NCI-H82 treated with DMSO at 0.1 percent for 48 hours (cell line): ENCODE data around the gene SYNCRIP.
"Not testable (repeated sequence)": the region's sequence is repeated elsewhere in the genome, so short reads cannot be mapped to it uniquely, and the experiment has no call there.

Source experiments
- DNase-seq: peaks from one replicate; lab custom pipeline; 2025; ENCODE audit not compliant: unreplicated experiment; lab: John Stamatoyannopoulos, UW

Gene SYNCRIP

DNA sequence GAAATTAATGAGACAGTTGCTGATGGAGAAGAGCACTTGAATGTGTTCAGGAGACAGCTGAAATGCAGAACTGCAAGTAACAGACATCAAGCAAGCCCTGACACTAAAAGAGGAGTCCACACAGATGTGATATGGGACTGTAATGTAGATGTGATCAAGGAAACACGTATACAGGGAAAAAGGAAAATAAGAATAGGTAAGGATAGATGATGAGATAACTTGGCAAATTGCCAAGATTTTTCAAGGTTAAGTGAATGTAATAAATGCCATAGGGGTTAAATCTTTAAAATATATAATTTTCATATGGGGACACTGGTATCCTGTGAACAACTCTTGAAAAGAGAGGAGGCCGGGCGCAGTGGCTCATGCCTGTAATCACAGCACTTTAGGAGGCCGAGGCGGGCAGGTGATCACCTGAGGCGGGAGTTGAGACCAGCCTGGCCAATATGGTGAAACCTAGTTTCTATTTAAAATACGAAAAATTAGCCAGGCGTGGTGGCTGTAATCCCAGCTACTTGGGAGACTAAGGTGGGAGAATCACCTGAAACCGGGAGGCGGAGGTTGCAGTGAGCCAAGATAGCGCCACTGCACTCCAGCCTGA is 41.9 kb downstream of the SYNCRIP start:
- no peak for DNase-seq

GRCh38 chr6:85594197-85594930 is 48.3 kb downstream of the SYNCRIP start:
- DNase-seq: peak; percentile 18

DNA sequence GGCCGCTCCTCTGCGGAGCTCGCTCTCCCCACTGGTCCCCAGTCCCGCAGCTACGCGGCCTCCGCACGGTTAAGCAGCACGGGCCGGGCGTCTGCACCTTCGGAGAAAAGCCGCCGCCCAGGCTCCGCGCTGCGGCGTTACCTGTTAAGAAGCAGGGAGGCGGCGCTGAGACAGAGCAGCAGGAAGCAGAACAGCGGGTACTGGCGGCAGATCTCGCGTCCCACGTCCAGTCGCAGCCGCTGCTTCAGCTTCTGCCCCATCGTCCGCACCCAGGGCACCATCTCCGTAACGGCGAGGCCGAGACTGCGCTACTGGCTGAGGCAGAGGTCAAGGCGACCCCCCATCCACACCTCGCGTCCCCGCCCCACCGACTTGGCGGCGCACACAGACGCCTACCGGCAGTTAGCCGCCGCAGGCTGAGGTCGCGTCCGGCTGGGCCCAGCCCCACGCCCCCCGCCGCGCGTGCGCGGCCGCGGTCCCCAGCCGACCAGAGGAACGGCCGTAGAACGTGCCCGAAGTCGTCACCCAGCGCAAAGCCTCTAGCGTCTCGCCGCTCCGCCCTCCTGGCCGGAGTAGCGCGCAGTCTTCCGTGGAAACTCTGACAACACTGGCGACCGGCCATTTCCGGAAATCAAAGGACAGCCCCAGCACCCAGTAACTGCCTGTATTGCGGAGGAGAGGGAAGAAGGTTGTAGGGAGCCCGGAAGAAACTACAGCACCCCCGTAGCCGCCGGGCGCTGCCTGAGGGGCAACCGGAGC is 49.1 kb downstream of the SYNCRIP start, which contains the start of gene SNX14:
SNX14 (minus strand) TSS at position 421 of the 759 bp plus-strand sequence; CDS start at position 281, 140 bp downstream.
- DNase-seq: peak; percentile 56

- no peak for DNase-seq
These were observed 50.7 kb downstream of the SYNCRIP start for GRCh38 chr6:85592033-85592432.

DNA sequence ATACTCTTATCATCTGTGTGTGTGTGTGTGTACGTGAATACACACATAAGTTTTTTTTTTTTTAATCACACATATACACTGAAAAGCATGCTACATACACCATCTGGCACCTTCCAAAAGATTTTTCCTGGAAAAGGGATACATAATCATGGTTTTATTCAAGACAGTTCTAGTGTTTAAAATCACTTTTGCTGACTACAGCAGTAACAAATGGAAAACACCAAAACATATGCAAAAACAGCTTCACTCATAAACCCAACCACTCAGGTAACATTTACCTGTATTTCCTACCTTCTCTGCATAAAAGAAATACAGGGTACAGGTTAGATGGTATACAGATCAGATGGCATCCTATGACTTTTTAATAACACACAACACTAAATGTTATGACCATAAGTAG is 51.5 kb downstream of the SYNCRIP start:
- DNase-seq: no peak

DNA sequence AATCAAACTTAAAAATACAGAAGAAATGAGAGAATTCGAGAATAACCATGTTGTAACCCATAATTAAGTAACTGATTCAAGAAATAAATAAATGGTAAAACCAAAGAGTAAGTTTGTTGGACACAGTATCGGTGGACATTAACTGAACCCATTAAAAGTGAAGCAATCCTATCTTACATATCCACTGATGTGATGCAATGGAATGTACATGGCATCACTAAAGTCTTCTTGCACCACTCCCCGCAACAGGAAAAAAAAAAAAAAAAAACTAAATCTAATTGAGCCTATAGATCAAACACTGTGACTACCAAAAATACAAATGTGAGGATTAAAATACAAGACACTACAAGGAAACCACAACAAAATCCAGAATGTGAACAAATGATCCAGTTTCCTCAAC is 56.9 kb downstream of the SYNCRIP start:
- no peak for DNase-seq

- DNase-seq: not testable (repeated sequence)
These were observed 59.9 kb downstream of the SYNCRIP start for GRCh38 chr6:85582832-85583231.

- DNase-seq: no peak
These were observed 61.1 kb downstream of the SYNCRIP start for GRCh38 chr6:85581572-85581971.

- no peak for DNase-seq
These were observed 61.8 kb downstream of the SYNCRIP start for GRCh38 chr6:85580878-85581267.

- DNase-seq: no peak
These were observed 62.4 kb downstream of the SYNCRIP start for GRCh38 chr6:85580118-85580877.

GRCh38 chr6:85579581-85579980 is 63.1 kb downstream of the SYNCRIP start:
- DNase-seq: no peak

- DNase-seq: no peak
These were observed 66.2 kb downstream of the SYNCRIP start for GRCh38 chr6:85576476-85576875.

DNA sequence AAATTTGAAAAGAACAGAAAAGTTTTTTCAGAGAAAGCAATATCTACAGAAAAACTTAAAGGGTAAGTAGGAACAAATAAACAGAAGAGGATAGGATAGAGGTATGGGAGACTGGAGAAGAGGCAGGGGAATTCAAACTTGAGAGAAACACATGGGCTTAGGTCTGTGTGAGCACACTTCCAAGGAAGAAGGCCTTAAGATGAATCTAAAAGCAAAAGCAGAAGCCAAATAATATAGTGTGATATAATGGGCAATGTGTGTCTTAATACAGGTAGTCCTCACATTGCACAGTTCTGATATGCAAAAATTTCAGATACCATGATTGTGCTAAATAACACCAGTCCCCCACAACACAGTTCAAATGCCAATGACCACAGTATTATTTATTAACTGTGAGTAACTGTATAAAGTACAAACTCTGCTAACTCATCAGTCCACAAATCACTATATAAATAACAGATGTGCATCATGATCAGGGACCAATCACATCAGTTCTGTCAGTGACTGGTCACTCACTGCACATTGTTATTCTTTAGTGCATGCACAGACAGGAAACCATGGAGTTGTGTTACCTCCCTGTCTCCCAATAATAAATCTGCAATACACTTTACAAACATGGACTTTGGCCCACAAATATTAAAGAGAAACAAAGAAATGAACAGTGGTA is 67.6 kb downstream of the SYNCRIP start:
- DNase-seq: no peak

DNA sequence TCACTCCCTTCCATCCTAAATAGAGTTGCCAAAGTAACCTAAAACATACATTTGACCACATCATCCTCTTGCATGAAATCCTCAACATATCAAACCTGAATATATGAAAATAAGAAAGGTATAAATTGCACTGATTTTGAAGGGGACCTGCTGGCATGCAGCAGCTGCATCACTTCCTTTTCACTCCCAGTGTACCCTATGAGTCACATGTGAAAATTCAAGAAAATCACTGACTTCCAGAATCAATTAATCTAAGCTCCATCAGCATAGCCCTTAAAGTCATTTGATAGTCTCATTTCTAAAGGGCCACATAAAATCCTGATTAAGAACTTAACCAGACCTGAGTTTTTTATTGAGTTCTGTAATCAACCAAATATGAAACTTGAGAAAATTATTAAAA is 73.4 kb downstream of the SYNCRIP start:
- no peak for DNase-seq

GRCh38 chr6:85568411-85568810 is 74.3 kb downstream of the SYNCRIP start:
- no peak for DNase-seq

GRCh38 chr6:85565736-85566135 is 77.0 kb downstream of the SYNCRIP start:
- no peak for DNase-seq

DNA sequence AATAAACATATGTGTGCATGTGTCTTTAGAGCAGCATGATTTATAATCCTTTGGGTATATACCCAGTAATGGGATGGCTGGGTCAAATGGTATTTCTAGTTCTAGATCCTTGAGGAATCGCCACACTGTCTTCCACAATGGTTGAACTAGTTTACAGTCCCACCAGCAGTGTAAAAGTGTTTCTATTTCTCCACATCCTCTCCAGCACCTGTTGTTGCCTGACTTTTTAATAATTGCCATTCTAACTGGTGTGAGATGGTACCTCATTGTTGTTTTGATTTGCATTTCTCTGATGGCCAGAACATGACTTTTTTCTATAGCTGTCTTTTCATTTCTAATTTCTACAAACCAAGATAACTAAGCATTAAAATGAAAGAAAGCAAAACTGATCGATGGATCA is 78.5 kb downstream of the SYNCRIP start:
- not testable (repeated sequence) for DNase-seq
